H1 (cell line): ENCODE measurements around the gene NLGN4Y. TPM values are rescaled to one million over a fixed set of nuclear protein-coding genes. Genes with fewer than 3 reads are reported as not detected.

ENCODE experiments used
- POLR2AphosphoS5 ChIP-seq: IDR thresholded peaks from 2 replicates; pipeline ENCODE4 v1.6.1; 2011; ENCODE audit warnings: low read depth, low read length
- polyA plus RNA-seq, 7 experiments: library from polyadenylated mRNA; depleted of rRNA in 3 of 7; stranded (reverse) in 5 of 7; unstranded in 2 of 7; fragments of >200 nt in 5 of 7; fragments of 200-250 nt in 2 of 7; gene quantifications; 1 replicate in 5 of 7; 2 replicates in 1 of 7; 4 replicates in 1 of 7; pipeline versions ENCODE4 v1.2.1 to v1.2.3, GENCODE V29; 2011 to 2013; ENCODE audit warnings: missing spikeins in 2 of 7, mixed read lengths in 2 of 7
- total RNA-seq: library from RNA; stranded (reverse); fragmentation: NEBNext Ultra II Directional; extraction: Animal tissue kit (Norgen Biotek cat#: 25700); gene quantifications from 2 replicates; pipeline ENCODE4 v1.2.1, GENCODE V29; 2021
- TF ChIP-seq, protein P1 (sequence below), 3 experiments: IDR thresholded peaks; 1 replicate in 2 of 3; 2 replicates in 1 of 3; pipeline versions ENCODE4 v1.5.1 to v1.6.1; 2011; ENCODE audit warnings: low read length in 3 of 3, mild to moderate bottlenecking in 3 of 3, inconsistent platforms in 2 of 3, low read depth in 1 of 3, moderate library complexity in 1 of 3; ENCODE audit not compliant: insufficient read depth in 1 of 3; ENCODE audit errors: control extremely low read depth in 1 of 3

Gene NLGN4Y
- total and polyA plus RNA-seq, 2 of the 8 experiments (the other 6 are each of a cell fraction or from before 2014, with no cell fraction given), result 35.7 to 51.3 TPM

DNA sequence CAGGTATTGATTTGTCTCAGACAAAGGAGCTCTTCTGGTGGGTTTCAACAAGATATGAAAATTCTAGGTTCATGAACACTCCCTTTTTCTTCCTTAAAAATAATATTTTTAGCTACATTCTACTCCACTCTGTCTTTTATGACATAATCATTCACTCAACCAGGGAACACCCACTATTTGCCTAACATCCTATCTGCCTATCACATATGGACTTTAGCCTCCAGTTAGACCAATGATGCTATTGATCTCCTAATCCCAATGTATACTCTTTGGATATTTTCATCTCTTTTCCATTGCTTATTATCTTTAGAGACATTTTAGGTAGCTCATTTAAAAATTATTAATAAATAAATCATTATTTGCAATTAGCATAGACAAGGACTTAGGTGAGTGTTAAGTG lies 110.6 kb downstream of the NLGN4Y start (continued):
- TF ChIP-seq, protein P1, sequence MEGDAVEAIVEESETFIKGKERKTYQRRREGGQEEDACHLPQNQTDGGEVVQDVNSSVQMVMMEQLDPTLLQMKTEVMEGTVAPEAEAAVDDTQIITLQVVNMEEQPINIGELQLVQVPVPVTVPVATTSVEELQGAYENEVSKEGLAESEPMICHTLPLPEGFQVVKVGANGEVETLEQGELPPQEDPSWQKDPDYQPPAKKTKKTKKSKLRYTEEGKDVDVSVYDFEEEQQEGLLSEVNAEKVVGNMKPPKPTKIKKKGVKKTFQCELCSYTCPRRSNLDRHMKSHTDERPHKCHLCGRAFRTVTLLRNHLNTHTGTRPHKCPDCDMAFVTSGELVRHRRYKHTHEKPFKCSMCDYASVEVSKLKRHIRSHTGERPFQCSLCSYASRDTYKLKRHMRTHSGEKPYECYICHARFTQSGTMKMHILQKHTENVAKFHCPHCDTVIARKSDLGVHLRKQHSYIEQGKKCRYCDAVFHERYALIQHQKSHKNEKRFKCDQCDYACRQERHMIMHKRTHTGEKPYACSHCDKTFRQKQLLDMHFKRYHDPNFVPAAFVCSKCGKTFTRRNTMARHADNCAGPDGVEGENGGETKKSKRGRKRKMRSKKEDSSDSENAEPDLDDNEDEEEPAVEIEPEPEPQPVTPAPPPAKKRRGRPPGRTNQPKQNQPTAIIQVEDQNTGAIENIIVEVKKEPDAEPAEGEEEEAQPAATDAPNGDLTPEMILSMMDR (IDR thresholded peaks at IDR 0.05; ENCODE audit: control extremely low read depth in 1 of 3, insufficient read depth in 1 of 3, low read depth in 1 of 3, low read length in 3 of 3), result no peak
- TF ChIP-seq POLR2AphosphoS5, result no peak
